ENCODE data around the gene RBM18.

DNA sequence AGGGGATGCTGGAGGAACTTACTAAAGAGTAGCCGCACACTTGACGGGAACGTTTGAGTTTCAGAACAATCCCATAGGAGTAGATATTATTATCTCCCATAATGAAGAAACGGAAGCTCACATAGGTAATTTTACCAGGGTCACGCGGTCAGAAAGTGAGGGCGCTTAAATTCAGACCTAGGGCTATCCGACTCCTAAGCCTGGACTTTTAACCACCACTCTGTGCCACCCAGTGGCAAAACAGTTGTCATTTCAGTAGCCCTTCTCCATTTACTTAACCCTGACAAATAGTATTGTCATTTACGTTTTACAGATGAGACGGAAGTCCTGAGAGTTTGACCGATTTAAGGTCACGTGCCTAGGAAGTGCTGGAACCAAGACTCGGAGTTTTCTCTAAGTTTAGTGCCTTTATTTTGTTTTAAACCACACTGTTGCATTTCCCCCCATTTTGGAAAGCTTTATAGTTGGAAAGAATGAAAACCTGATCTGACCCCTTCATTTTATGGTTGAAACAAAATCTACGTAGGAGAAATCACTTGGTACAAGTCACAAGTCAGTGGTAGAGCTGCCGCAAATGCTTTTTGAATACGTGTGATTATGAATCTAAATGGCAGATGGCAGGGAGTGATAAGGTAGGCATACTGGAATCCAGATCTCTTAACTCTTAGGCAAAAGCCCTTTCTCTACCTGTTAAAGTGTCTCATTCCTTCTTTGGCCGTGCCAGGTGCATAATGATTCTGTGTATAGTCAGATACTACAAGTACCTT lies 692 bp upstream of the RBM18 start:
- no peak for TF ChIP-seq POLR2A (IDR thresholded peaks at IDR 0.05)
- TF ChIP-seq, protein P1, sequence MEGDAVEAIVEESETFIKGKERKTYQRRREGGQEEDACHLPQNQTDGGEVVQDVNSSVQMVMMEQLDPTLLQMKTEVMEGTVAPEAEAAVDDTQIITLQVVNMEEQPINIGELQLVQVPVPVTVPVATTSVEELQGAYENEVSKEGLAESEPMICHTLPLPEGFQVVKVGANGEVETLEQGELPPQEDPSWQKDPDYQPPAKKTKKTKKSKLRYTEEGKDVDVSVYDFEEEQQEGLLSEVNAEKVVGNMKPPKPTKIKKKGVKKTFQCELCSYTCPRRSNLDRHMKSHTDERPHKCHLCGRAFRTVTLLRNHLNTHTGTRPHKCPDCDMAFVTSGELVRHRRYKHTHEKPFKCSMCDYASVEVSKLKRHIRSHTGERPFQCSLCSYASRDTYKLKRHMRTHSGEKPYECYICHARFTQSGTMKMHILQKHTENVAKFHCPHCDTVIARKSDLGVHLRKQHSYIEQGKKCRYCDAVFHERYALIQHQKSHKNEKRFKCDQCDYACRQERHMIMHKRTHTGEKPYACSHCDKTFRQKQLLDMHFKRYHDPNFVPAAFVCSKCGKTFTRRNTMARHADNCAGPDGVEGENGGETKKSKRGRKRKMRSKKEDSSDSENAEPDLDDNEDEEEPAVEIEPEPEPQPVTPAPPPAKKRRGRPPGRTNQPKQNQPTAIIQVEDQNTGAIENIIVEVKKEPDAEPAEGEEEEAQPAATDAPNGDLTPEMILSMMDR (IDR thresholded peaks at IDR 0.05), result no peak
